WI38 (cell line): ENCODE measurements around the gene ZWILCH.

Experiments
- H3K4me3 ChIP-seq: 2 replicates; pipeline ENCODE4 v1.5.1; 2011; ENCODE audit warnings: low read depth, mild to moderate bottlenecking, control low read depth, low read length
- CTCF ChIP-seq: IDR thresholded peaks from 2 replicates; pipeline ENCODE4 v1.5.1; 2012; ENCODE audit warnings: low read depth, mild to moderate bottlenecking, control low read depth, low read length

ZWILCH gene

GRCh38 chr15:66592505-66593218 is 87.5 kb downstream of the ZWILCH start:
- no peak for TF ChIP-seq CTCF
- no peak overlapping the region for H3K4me3 ChIP-seq

GRCh38 chr15:66593219-66593780 is 88.2 kb downstream of the ZWILCH start:
- H3K4me3 ChIP-seq = no peak overlapping the region
- no peak for TF ChIP-seq CTCF

- no peak for TF ChIP-seq CTCF
- H3K4me3 ChIP-seq = no peak overlapping the region
These were observed 89.2 kb downstream of the ZWILCH start for GRCh38 chr15:66594344-66594743.

GRCh38 chr15:66594836-66595235 is 89.7 kb downstream of the ZWILCH start:
- no peak overlapping the region for H3K4me3 ChIP-seq
- TF ChIP-seq CTCF = no peak

GRCh38 chr15:66595332-66595731 is 90.2 kb downstream of the ZWILCH start:
- TF ChIP-seq CTCF = no peak
- no peak overlapping the region for H3K4me3 ChIP-seq

GRCh38 chr15:66595931-66596545 is 90.9 kb downstream of the ZWILCH start:
- no peak overlapping the region for H3K4me3 ChIP-seq
- TF ChIP-seq CTCF = no peak
